ENCODE measurements around the gene KRT4. TPM values are rescaled to one million over a fixed set of nuclear protein-coding genes. Genes with fewer than 3 reads are reported as not detected.
"Not testable (repeated sequence)": the region's sequence is repeated elsewhere in the genome, so short reads cannot be mapped to it uniquely, and the experiment has no call there.

Gene KRT4
- total and polyA plus RNA-seq, 2 donors (not counting 3 experiments of a cell fraction or from before 2014, with no cell fraction given): not detected

DNA sequence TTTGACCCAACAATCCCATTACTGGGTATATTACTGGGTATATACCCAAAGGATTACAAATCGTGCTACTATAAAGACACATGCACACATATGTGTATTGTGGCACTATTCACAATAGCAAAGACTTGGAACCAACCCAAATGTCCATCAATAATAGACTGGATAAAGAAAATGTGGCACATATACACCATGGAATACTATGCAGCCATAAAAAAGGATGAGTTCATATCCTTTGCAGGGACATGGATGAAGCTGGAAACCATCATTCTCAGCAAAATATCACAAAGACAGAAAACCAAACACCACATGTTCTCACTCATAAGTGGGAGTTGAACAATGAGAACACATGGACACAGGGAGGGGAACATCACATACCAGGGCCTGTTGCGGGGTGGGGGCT, 42.2 kb upstream of the KRT4 start:
- H3K9me3 ChIP-seq (replicated peaks; ENCODE audit: control insufficient read depth, insufficient read depth, low read length); H4K20me1 ChIP-seq (replicated peaks; ENCODE audit: control insufficient read depth, extremely low read depth, insufficient read depth, low read length); H2AFZ ChIP-seq (ENCODE audit: low read depth, low read length); BruUV-seq (replicated peaks); H3K27me3 ChIP-seq (ENCODE audit: control insufficient read depth in 2 of 2, insufficient read depth in 2 of 2, low read length in 2 of 2); DNase-seq (ENCODE audit: low read depth, low spot score); intact Hi-C loops (cut with micrococcal nuclease); FAIRE-seq; H3K9me1 ChIP-seq (replicated peaks; ENCODE audit: control insufficient read depth, extremely low read depth, insufficient read depth, low read length); POLR2A ChIA-PET; H3K9ac ChIP-seq (replicated peaks; ENCODE audit: extremely low read depth, insufficient read depth, low read length); H3K4me2 ChIP-seq (ENCODE audit: insufficient read depth, low read length); dilution Hi-C loops (cut with MboI; ENCODE audit: extremely low pct_ligation_motif_present, low sequenced_read_pairs); H3K27ac ChIP-seq (ENCODE audit: insufficient read depth, low read depth, low read length); H3K36me3 ChIP-seq (ENCODE audit: control insufficient read depth in 2 of 2, extremely low read depth in 1 of 2, insufficient read depth in 2 of 2, low read length in 2 of 2); H3K79me2 ChIP-seq (ENCODE audit: control insufficient read depth, insufficient read depth, low read length); H3K4me1 ChIP-seq (ENCODE audit: control insufficient read depth, extremely low read depth, insufficient read depth, low read length); H3K4me3 ChIP-seq (replicated peaks in 1 of 3; ENCODE audit: insufficient read depth in 1 of 3, low read depth in 1 of 3, low read length in 3 of 3): not testable (repeated sequence)
- CTCF ChIA-PET: interaction anchor here (1.2 to 1.7 kb wide), 3 partner anchors 9 to 15 kb away, joined by 3 to 8 read pairs (median 4); no protein-coding TSS in a partner anchor

DNA sequence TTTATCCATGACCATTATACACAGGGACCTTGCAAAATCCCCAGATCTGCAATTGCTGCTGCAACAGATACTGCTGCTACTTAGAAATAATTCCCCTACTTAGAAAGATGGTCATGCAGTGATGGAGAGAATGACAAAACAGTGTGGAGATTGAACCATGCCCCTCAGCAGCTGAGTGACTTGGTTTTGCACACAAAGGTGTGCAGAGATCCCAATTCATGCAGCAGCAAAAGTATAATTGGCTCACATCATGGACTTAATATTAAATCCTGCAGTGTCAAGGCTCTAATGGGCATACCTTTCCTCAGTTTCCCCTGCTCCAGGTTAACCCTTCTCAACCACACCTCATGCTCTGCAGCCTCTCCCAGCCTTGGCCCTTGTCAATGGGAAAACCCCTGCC, 37.9 kb upstream of the KRT4 start:
- DNase-seq (ENCODE audit: low read depth, low spot score): no peak
- H3K9me3 ChIP-seq (replicated peaks; ENCODE audit: control insufficient read depth, insufficient read depth, low read length): no peaks in the 10 kb centered on the region
- no peaks in the 10 kb centered on the region for H3K4me1 ChIP-seq (ENCODE audit: control insufficient read depth, extremely low read depth, insufficient read depth, low read length)
- no peaks in the 10 kb centered on the region for H3K79me2 ChIP-seq (ENCODE audit: control insufficient read depth, insufficient read depth, low read length)
- H3K9me1 ChIP-seq (replicated peaks; ENCODE audit: control insufficient read depth, extremely low read depth, insufficient read depth, low read length): no peaks in the 10 kb centered on the region
- no peak overlapping the region for H3K9ac ChIP-seq (replicated peaks; ENCODE audit: extremely low read depth, insufficient read depth, low read length)
- H3K36me3 ChIP-seq (ENCODE audit: control insufficient read depth in 2 of 2, extremely low read depth in 1 of 2, insufficient read depth in 2 of 2, low read length in 2 of 2): no peaks in the 10 kb centered on the region
- no peaks in the 10 kb centered on the region for H4K20me1 ChIP-seq (replicated peaks; ENCODE audit: control insufficient read depth, extremely low read depth, insufficient read depth, low read length)
- H3K27ac ChIP-seq (ENCODE audit: insufficient read depth, low read depth, low read length): no peak overlapping the region
- dilution Hi-C loops (cut with MboI; ENCODE audit: extremely low pct_ligation_motif_present, low sequenced_read_pairs) (no loop called here), intact Hi-C loops (cut with micrococcal nuclease) (no loop called here)
- BruUV-seq (replicated peaks): no TSS peak
- CTCF ChIA-PET: no interaction called here
- POLR2A ChIA-PET: interaction anchor here (0.7 kb wide), 1 partner anchor 102 kb away, joined by 4 read pairs; no protein-coding TSS in a partner anchor
- no peak overlapping the region for H3K4me3 ChIP-seq (replicated peaks in 1 of 3; ENCODE audit: insufficient read depth in 1 of 3, low read depth in 1 of 3, low read length in 3 of 3)
- peaks cover 5% of the 10 kb centered on the region in 2 experiments for H3K27me3 ChIP-seq (ENCODE audit: control insufficient read depth in 2 of 2, insufficient read depth in 2 of 2, low read length in 2 of 2)
- no peak for TF ChIP-seq JUN (IDR thresholded peaks at IDR 0.05; ENCODE audit: borderline replicate concordance, insufficient read depth, insufficient read length, low read depth)
- no peak for TF ChIP-seq FOS (IDR thresholded peaks at IDR 0.05; ENCODE audit: borderline replicate concordance, insufficient read depth, low read length)
- TF ChIP-seq, protein P1, sequence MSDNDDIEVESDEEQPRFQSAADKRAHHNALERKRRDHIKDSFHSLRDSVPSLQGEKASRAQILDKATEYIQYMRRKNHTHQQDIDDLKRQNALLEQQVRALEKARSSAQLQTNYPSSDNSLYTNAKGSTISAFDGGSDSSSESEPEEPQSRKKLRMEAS (IDR thresholded peaks at IDR 0.05; ENCODE audit: insufficient read depth, insufficient read length): no peak
- TF ChIP-seq GATA2 (IDR thresholded peaks at IDR 0.05; ENCODE audit: insufficient read depth, insufficient read length, low read depth, low read length): no peak
- TF ChIP-seq POLR2AphosphoS5 (IDR thresholded peaks at IDR 0.05; ENCODE audit: insufficient read depth, low read depth, low read length): no peak
- no peak for TF ChIP-seq MYC (IDR thresholded peaks at IDR 0.05; ENCODE audit: low read depth, low read length)
- no peak for TF ChIP-seq POLR2A (IDR thresholded peaks at IDR 0.05; ENCODE audit: low read depth, low read length)
- TF ChIP-seq, protein P2, sequence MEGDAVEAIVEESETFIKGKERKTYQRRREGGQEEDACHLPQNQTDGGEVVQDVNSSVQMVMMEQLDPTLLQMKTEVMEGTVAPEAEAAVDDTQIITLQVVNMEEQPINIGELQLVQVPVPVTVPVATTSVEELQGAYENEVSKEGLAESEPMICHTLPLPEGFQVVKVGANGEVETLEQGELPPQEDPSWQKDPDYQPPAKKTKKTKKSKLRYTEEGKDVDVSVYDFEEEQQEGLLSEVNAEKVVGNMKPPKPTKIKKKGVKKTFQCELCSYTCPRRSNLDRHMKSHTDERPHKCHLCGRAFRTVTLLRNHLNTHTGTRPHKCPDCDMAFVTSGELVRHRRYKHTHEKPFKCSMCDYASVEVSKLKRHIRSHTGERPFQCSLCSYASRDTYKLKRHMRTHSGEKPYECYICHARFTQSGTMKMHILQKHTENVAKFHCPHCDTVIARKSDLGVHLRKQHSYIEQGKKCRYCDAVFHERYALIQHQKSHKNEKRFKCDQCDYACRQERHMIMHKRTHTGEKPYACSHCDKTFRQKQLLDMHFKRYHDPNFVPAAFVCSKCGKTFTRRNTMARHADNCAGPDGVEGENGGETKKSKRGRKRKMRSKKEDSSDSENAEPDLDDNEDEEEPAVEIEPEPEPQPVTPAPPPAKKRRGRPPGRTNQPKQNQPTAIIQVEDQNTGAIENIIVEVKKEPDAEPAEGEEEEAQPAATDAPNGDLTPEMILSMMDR (IDR thresholded peaks at IDR 0.05; ENCODE audit: extremely low read depth in 1 of 2, insufficient read depth in 1 of 2, low read depth in 1 of 2, low read length in 2 of 2): no peak
- TF ChIP-seq EZH2 (IDR thresholded peaks at IDR 0.05; ENCODE audit: borderline replicate concordance, low read depth, low read length, severe bottlenecking): no peak
- no peak overlapping the region for H3K4me2 ChIP-seq (ENCODE audit: insufficient read depth, low read length)
- FAIRE-seq: no peak
- no peak overlapping the region for H2AFZ ChIP-seq (ENCODE audit: low read depth, low read length)
